Osteocyte (in vitro differentiated cells): Measurements from ENCODE around the gene ZNF423. TPM values are rescaled to one million over a fixed set of nuclear protein-coding genes. Genes with fewer than 3 reads are reported as not detected.

Experiments
- DNase-seq: peaks from one replicate; pipeline ENCODE4 v3.0.0; 2021; ENCODE audit warnings: mixed read lengths; ENCODE audit not compliant: unreplicated experiment; ENCODE audit errors: extremely low spot score
- H3K27ac Mint-ChIP-seq: one replicate; pipeline ENCODE4 v1.8.0; 2021; ENCODE audit warnings: mild to moderate bottlenecking, mixed read lengths; ENCODE audit not compliant: unreplicated experiment
- H3K27me3 Mint-ChIP-seq: one replicate; pipeline ENCODE4 v1.8.0; 2021; ENCODE audit warnings: mixed read lengths; ENCODE audit not compliant: unreplicated experiment
- H3K36me3 Mint-ChIP-seq: one replicate; pipeline ENCODE4 v1.8.0; 2021; ENCODE audit warnings: mixed read lengths; ENCODE audit not compliant: unreplicated experiment
- H3K4me1 Mint-ChIP-seq: one replicate; pipeline ENCODE4 v1.8.0; 2021; ENCODE audit warnings: mixed read lengths; ENCODE audit not compliant: unreplicated experiment
- H3K4me3 Mint-ChIP-seq: one replicate; pipeline ENCODE4 v1.8.0; 2021; ENCODE audit warnings: mild to moderate bottlenecking, moderate library complexity, mixed read lengths; ENCODE audit not compliant: unreplicated experiment
- H3K9me3 Mint-ChIP-seq: one replicate; pipeline ENCODE4 v1.8.0; 2021; ENCODE audit warnings: mixed read lengths; ENCODE audit not compliant: unreplicated experiment
- CTCF ChIP-seq: fragments of 200-600 bp; sonication (generic); IDR thresholded peaks from 2 replicates; pipeline ENCODE4 v1.5.0; 2021; ENCODE audit warnings: antibody characterized with exemption, mild to moderate bottlenecking, moderate library complexity
- total RNA-seq: library from RNA; stranded (reverse); gene quantifications from 2 replicates; pipeline ENCODE4 v1.2.1, GENCODE V29; 2021

ZNF423 gene
- total RNA-seq, 1 donor from 2014 or later = 25.1 TPM

GRCh38 chr16:49499869-49500610 lies 355.9 kb downstream of the ZNF423 start:
- DNase-seq = peak; percentile 44
- Mint-ChIP-seq H3K4me3 (no peak overlapping the region), H3K36me3 (peaks cover 3% of the 10 kb centered on the region), H3K9me3 (no peaks in the 10 kb centered on the region), H3K27ac (no peak overlapping the region), H3K27me3 (peaks cover 3% of the 10 kb centered on the region), H3K4me1 (no peaks in the 10 kb centered on the region)
- TF ChIP-seq CTCF = no peak

GRCh38 chr16:49499414-49499785 lies 356.5 kb downstream of the ZNF423 start:
- no peak for TF ChIP-seq CTCF
- Mint-ChIP-seq H3K27me3 (peaks cover 3% of the 10 kb centered on the region), H3K9me3 (no peaks in the 10 kb centered on the region), H3K27ac (no peak overlapping the region), H3K4me1 (no peaks in the 10 kb centered on the region), H3K4me3 (no peak overlapping the region), H3K36me3 (peaks cover 3% of the 10 kb centered on the region)
- peak; percentile 62 for DNase-seq

- no peak for DNase-seq
- Mint-ChIP-seq H3K36me3 (peaks cover 3% of the 10 kb centered on the region), H3K4me1 (no peaks in the 10 kb centered on the region), H3K27ac (no peak overlapping the region), H3K4me3 (no peak overlapping the region), H3K9me3 (no peaks in the 10 kb centered on the region), H3K27me3 (peaks cover 3% of the 10 kb centered on the region)
- no peak for TF ChIP-seq CTCF
These were observed 357.1 kb downstream of the ZNF423 start for GRCh38 chr16:49498666-49499413.

- no peak overlapping the region for H3K27ac Mint-ChIP-seq
- no peak for DNase-seq
These were observed 357.6 kb downstream of the ZNF423 start for GRCh38 chr16:49498264-49498663.

More at GRCh38 chr16:49498264-49498663, 357.6 kb downstream of the ZNF423 start:
- H3K36me3 Mint-ChIP-seq = peaks cover 3% of the 10 kb centered on the region
- H3K4me3 Mint-ChIP-seq = no peak overlapping the region
- H3K9me3 Mint-ChIP-seq = no peaks in the 10 kb centered on the region
- TF ChIP-seq CTCF = no peak
- H3K27me3 Mint-ChIP-seq = peaks cover 3% of the 10 kb centered on the region
- H3K4me1 Mint-ChIP-seq = no peaks in the 10 kb centered on the region
